HG02884 (cell line): Measurements from ENCODE around the gene GAS6.

Experiments used
- ATAC-seq: cut with Tn5 transposase; IDR thresholded peaks from one replicate; pipeline ENCODE4 v1.9.1; 2021; ENCODE audit warnings: mild to moderate bottlenecking, moderate library complexity; ENCODE audit not compliant: unreplicated experiment

Gene GAS6

GRCh38 chr13:113776231-113777125 is 87.4 kb downstream of the GAS6 start:
- ATAC-seq = no peak

- ATAC-seq = no peak
These were observed 88.3 kb downstream of the GAS6 start for GRCh38 chr13:113775451-113776145.

- no peak for ATAC-seq
These were observed 89.4 kb downstream of the GAS6 start for GRCh38 chr13:113774177-113775107.

- ATAC-seq = no peak
These were observed 92.1 kb downstream of the GAS6 start for GRCh38 chr13:113771709-113772331.

DNA sequence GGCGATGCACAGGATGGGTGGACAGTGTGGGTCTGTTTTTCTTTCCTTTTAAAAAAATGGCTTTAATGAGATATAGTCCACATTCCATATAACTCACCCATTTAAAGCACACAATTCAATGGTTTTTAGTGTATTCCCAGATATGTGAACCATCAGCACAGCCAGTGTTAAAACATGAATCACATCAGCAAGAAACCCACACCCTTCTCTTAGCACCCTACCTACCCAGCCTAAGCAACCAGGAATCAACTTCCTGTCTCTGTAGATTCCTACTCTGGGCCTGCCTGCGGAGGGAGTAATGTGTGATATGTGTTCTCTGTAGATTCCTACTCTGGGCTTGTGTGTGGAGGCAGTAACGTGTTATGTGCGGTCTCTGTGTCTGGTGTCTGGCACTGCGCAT is 92.9 kb downstream of the GAS6 start:
- ATAC-seq = no peak
